HepG2 (cell line): ENCODE data around the gene SLC16A3. TPM values are rescaled to one million over a fixed set of nuclear protein-coding genes. Genes with fewer than 3 reads are reported as not detected.

ENCODE experiments used
- ATAC-seq: fragments of 200-7000 bp; cut with Tn5 transposase; 3 replicates; pipeline ENCODE4 v1.9.1; 2020; ENCODE audit warnings: mild to moderate bottlenecking, moderate library complexity
- BruUV-seq: library from RNA; stranded (reverse); fragments of 400-500 nt; replicated peaks from 2 replicates; lab custom pipeline; 2021; lab: Mats Ljungman, UMichigan
- CTCF ChIA-PET: fragments of 300-600 bp; formaldehyde crosslinking; extraction: SDS; loops from one replicate; lab custom pipeline; 2021; ENCODE audit warnings: low total read pairs, inconsistent platforms, low intra/inter-chr PET ratio; lab: Yijun Ruan, JAX
- POLR2A ChIA-PET: fragments of 350-600 bp; sonication (Branson Sonifier 250); formaldehyde crosslinking; loops from one replicate; lab custom pipeline; 2020; ENCODE audit warnings: antibody characterized with exemption, inconsistent platforms; lab: Yijun Ruan, JAX
- DNase-seq: peaks from one replicate; pipeline ENCODE4 v3.0.0-alpha.2; 2015; ENCODE audit warnings: low spot score
- FAIRE-seq: peaks from 3 replicates; lab custom pipeline; 2011; peaks lifted over from hg19 to GRCh38; lab: Jason Lieb, UNC
- H2AFZ ChIP-seq: one replicate; pipeline ENCODE4 v1.6.1; 2011; ENCODE audit warnings: low read length, inconsistent platforms
- H3K27ac ChIP-seq: fragments of 300-600 bp; 3 replicates; pipeline ENCODE4 v1.8.0; 2011; ENCODE audit warnings: mixed run types, mild to moderate bottlenecking, mixed read lengths, low read length, inconsistent platforms; ENCODE audit not compliant: insufficient read depth; ENCODE audit errors: extremely low read length
- H3K27me3 ChIP-seq, 2 experiments: fragments of 200-600 bp in 1 of 2; 2 replicates in 1 of 2; 3 replicates in 1 of 2; pipeline versions ENCODE4 v1.6.0 to v1.8.0; 2011; ENCODE audit warnings: low read length in 2 of 2, mild to moderate bottlenecking in 2 of 2, moderate library complexity in 2 of 2, inconsistent platforms in 1 of 2; ENCODE audit not compliant: insufficient read depth in 2 of 2, control insufficient read depth in 1 of 2
- H3K36me3 ChIP-seq, 2 experiments: fragments of 200-600 bp in 1 of 2; replicated peaks in 1 of 2; 2 replicates in 1 of 2; 3 replicates in 1 of 2; pipeline versions ENCODE4 v1.5.1 to v1.8.0; 2011; ENCODE audit warnings: low read length in 2 of 2, inconsistent platforms in 1 of 2; ENCODE audit not compliant: insufficient read depth in 2 of 2, control insufficient read depth in 1 of 2
- H3K4me1 ChIP-seq: 2 replicates; pipeline ENCODE4 v1.5.1; 2012; ENCODE audit warnings: low read length, inconsistent platforms; ENCODE audit not compliant: insufficient read depth
- H3K4me2 ChIP-seq: 2 replicates; pipeline ENCODE4 v1.6.0; 2011; ENCODE audit warnings: low read depth, low read length, inconsistent platforms
- H3K4me3 ChIP-seq, 3 experiments: fragments of 200-600 bp in 1 of 3; sonication (generic), shearing (Covaris generic) in 1 of 3; replicated peaks in 1 of 3; 2 replicates each; pipeline ENCODE4 v1.5.1; 2011 to 2016; ENCODE audit warnings: low read length in 3 of 3, inconsistent platforms in 2 of 3, low read depth in 2 of 3, mild to moderate bottlenecking in 2 of 3, control low read depth in 1 of 3, mixed read lengths in 1 of 3; ENCODE audit not compliant: insufficient read depth in 1 of 3
- H3K79me2 ChIP-seq: one replicate; pipeline ENCODE4 v1.6.1; 2011; ENCODE audit warnings: low read length, inconsistent platforms; ENCODE audit not compliant: insufficient read depth
- H3K9ac ChIP-seq: 2 replicates; pipeline ENCODE4 v1.6.0; 2011; ENCODE audit warnings: mild to moderate bottlenecking, low read depth, low read length, inconsistent platforms; ENCODE audit not compliant: insufficient read depth
- H3K9me3 ChIP-seq: 2 replicates; pipeline ENCODE4 v1.5.1; 2012; ENCODE audit warnings: mild to moderate bottlenecking, low read length
- H4K20me1 ChIP-seq: 2 replicates; pipeline ENCODE4 v1.6.0; 2011; ENCODE audit warnings: inconsistent platforms, mild to moderate bottlenecking, low read length, moderate library complexity; ENCODE audit not compliant: insufficient read depth
- CBFB ChIP-seq: sonication (generic); formaldehyde crosslinking; IDR thresholded peaks from 2 replicates; pipeline ENCODE4 v1.4.0; 2020; ENCODE audit warnings: missing genetic modification reagents
- CHCHD3 ChIP-seq: sonication (generic); formaldehyde crosslinking; IDR thresholded peaks from 2 replicates; pipeline ENCODE4 v1.8.0; 2022; ENCODE audit warnings: mild to moderate bottlenecking, missing genetic modification reagents, moderate library complexity
- MTA1 ChIP-seq: sonication (generic); formaldehyde crosslinking; IDR thresholded peaks from 2 replicates; pipeline ENCODE4 v1.4.0; 2020; ENCODE audit warnings: missing genetic modification reagents, mild to moderate bottlenecking, borderline replicate concordance
- MZF1 ChIP-seq: sonication (generic); formaldehyde crosslinking; IDR thresholded peaks from 2 replicates; pipeline ENCODE4 v1.8.1; 2023; ENCODE audit warnings: mild to moderate bottlenecking, missing genetic modification reagents, borderline replicate concordance
- ZBTB38 ChIP-seq: sonication (generic); formaldehyde crosslinking; IDR thresholded peaks from 2 replicates; pipeline ENCODE4 v1.5.1; 2020; ENCODE audit warnings: mild to moderate bottlenecking, missing genetic modification reagents
- ZMYM3 ChIP-seq: sonication (generic); formaldehyde crosslinking; IDR thresholded peaks from 2 replicates; pipeline ENCODE4 v1.5.1; 2020; ENCODE audit warnings: mild to moderate bottlenecking, missing genetic modification reagents
- ZNF235 ChIP-seq: sonication (generic); formaldehyde crosslinking; IDR thresholded peaks from 2 replicates; pipeline ENCODE4 v1.8.1; 2023; ENCODE audit warnings: mild to moderate bottlenecking, missing genetic modification reagents, borderline replicate concordance
- ZNF30 ChIP-seq: sonication (generic); formaldehyde crosslinking; IDR thresholded peaks from 2 replicates; pipeline ENCODE4 v1.5.0; 2020; ENCODE audit warnings: mild to moderate bottlenecking, missing genetic modification reagents
- ZNF737 ChIP-seq: sonication (generic); formaldehyde crosslinking; IDR thresholded peaks from 2 replicates; pipeline ENCODE4 v1.5.0; 2020; ENCODE audit warnings: missing genetic modification reagents, mild to moderate bottlenecking, borderline replicate concordance
- WGBS: methylation state at CpG from one replicate; pipeline ENCODE4 v1.1.6; 2017; ENCODE audit warnings: low lambda C conversion rate; 5-methylcytosine and 5-hydroxymethylcytosine counted together
- in situ Hi-C: cut with HindIII; loops from 2 replicates; pipeline ENCODE4 v1.10.0; 2017; ENCODE audit warnings: low pct_unique_long_range_greater_than_20kb; ENCODE audit not compliant: extremely low pct_ligation_motif_present
- intact Hi-C: fragments of 100-400 bp; cut with micrococcal nuclease; formaldehyde crosslinking; loops from one replicate; pipeline ENCODE4 v1.10.0; 2022; ENCODE audit not compliant: unreplicated experiment
- polyA plus RNA-seq, 8 experiments: library from polyadenylated mRNA; depleted of rRNA in 3 of 8; stranded (reverse) in 7 of 8; unstranded in 1 of 8; fragments of >200 nt; fragmentation: Illumina TruSeq in 4 of 8; extraction: Trizol in 4 of 8; gene quantifications; 2 replicates each; pipeline versions ENCODE4 v1.2.1 to v1.2.3, GENCODE V29; 2011 to 2016; ENCODE audit warnings: low read depth in 4 of 8, missing spikeins in 1 of 8, mixed read lengths in 1 of 8; ENCODE audit not compliant: insufficient read depth in 1 of 8
- total RNA-seq, 5 experiments: library from RNA; depleted of rRNA; stranded (reverse); fragments of >200 nt; fragmentation: Illumina TruSeq; extraction: Trizol; gene quantifications; 2 replicates each; pipeline ENCODE4 v1.2.3, GENCODE V29; 2016; ENCODE audit warnings: low read depth in 1 of 5
- TF ChIP-seq, protein P1 (sequence below): sonication (generic); formaldehyde crosslinking; IDR thresholded peaks from 2 replicates; pipeline ENCODE4 v1.8.0; 2022; ENCODE audit warnings: mild to moderate bottlenecking, missing genetic modification reagents; ENCODE audit not compliant: insufficient replicate concordance
- TF ChIP-seq, protein P2 (sequence below): IDR thresholded peaks from 2 replicates; pipeline ENCODE4 v1.6.1; 2016; ENCODE audit warnings: low read depth, missing genetic modification reagents, missing compliant biosample characterization

Gene SLC16A3
- total and polyA plus RNA-seq, 2 of the 13 experiments (the other 11 are each of a cell fraction or from before 2014, with no cell fraction given), result 242 to 349 TPM

DNA sequence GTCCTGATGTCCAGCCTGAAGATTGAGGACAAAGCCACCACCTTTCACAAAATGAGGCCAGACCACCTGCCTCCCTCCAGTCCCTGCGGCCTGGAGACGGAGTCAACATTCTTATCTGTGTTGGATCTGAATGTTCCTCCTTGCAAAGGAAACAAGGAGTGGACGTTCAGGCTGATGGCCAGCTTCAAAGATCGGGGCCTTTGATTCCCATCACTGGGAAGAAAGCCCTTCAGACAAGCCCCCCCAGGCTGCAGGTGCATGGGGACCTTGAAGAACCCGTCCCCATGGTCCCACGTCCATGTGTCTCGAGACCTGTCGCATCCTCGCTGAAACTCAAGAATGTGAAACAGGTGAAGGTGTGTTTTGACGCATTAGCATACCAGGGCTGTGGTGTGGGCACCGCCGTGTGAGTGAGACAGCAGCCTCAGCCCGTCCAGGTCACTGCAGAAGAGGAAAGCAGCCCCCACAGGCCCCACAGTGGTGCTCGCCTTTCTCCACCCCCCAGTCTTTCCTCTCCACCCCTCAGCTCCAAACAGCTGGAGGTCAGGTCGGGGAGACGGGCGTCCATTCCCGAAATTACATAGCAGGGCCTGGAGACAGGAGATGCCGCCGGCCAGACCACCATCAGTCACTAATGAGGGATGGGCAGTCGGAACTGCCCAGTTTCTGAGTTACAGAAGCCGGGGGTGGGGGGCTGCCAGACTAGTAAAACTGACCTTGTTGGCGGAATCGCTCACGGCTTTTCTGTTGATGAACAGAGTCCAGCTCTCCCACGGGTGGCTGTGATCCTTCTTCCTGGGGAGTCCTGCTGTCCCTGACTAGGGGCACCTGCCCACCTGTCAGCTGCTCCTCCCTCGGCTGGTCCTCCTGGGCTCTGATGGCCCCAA, 45.5 kb downstream of the SLC16A3 start (continued):
- TF ChIP-seq, protein P1, sequence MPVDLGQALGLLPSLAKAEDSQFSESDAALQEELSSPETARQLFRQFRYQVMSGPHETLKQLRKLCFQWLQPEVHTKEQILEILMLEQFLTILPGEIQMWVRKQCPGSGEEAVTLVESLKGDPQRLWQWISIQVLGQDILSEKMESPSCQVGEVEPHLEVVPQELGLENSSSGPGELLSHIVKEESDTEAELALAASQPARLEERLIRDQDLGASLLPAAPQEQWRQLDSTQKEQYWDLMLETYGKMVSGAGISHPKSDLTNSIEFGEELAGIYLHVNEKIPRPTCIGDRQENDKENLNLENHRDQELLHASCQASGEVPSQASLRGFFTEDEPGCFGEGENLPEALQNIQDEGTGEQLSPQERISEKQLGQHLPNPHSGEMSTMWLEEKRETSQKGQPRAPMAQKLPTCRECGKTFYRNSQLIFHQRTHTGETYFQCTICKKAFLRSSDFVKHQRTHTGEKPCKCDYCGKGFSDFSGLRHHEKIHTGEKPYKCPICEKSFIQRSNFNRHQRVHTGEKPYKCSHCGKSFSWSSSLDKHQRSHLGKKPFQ (CRISPR knock-in tag), result no peak
- 0 out of 2 replicates have a peak, but pooled peaks have one; percentile 8 for TF ChIP-seq CBFB (CRISPR knock-in tag)
- 0 out of 2 replicates have a peak, but pooled peaks have one; percentile 14 for TF ChIP-seq CHCHD3 (CRISPR knock-in tag)
- TF ChIP-seq ZNF737 (CRISPR knock-in tag), result 0 out of 2 replicates have a peak, but pooled peaks have one; percentile 72
- 0 out of 2 replicates have a peak, but pooled peaks have one; percentile 3 for TF ChIP-seq ZNF30
- peak; percentile 68 for TF ChIP-seq ZBTB38 (CRISPR knock-in tag)
- 0 out of 2 replicates have a peak, but pooled peaks have one; percentile 6 for TF ChIP-seq ZMYM3 (CRISPR knock-in tag)
- 0 out of 2 replicates have a peak, but pooled peaks have one; percentile 15 for TF ChIP-seq MZF1
- TF ChIP-seq ZNF235 (CRISPR knock-in tag), result no peak

- Histone ChIP-seq H3K4me3 (no peak overlapping the region), H3K27ac (no peak overlapping the region), H3K27me3 (no peaks in the 10 kb centered on the region; a peak in 1 of 5 replicates), H3K9ac (no peak overlapping the region), H4K20me1 (peaks cover 23% of the 10 kb centered on the region), H3K4me1 (peaks cover 65% of the 10 kb centered on the region), H3K4me2 (0 out of 2 replicates have a peak overlapping the region, but pooled peaks have one; percentile 97), H2AFZ (no peak overlapping the region)
- POLR2A ChIA-PET, result interaction anchor here (1.0 to 10.6 kb wide), 7 partner anchors 9 to 39 kb away, joined by 3 to 119 read pairs (median 35); no protein-coding TSS in a partner anchor
- DNase-seq (no peak), ATAC-seq (no peak)
- TSS peak; percentile 65 for BruUV-seq
- in situ Hi-C loops, result no loop called here
- WGBS, result 94% methylated on average over 11 of the region's 14 CpGs
- intact Hi-C loops, result no loop called here
- 0 out of 2 replicates have a peak, but pooled peaks have one; percentile 36 for TF ChIP-seq MTA1 (CRISPR knock-in tag)
- TF ChIP-seq, protein P2, sequence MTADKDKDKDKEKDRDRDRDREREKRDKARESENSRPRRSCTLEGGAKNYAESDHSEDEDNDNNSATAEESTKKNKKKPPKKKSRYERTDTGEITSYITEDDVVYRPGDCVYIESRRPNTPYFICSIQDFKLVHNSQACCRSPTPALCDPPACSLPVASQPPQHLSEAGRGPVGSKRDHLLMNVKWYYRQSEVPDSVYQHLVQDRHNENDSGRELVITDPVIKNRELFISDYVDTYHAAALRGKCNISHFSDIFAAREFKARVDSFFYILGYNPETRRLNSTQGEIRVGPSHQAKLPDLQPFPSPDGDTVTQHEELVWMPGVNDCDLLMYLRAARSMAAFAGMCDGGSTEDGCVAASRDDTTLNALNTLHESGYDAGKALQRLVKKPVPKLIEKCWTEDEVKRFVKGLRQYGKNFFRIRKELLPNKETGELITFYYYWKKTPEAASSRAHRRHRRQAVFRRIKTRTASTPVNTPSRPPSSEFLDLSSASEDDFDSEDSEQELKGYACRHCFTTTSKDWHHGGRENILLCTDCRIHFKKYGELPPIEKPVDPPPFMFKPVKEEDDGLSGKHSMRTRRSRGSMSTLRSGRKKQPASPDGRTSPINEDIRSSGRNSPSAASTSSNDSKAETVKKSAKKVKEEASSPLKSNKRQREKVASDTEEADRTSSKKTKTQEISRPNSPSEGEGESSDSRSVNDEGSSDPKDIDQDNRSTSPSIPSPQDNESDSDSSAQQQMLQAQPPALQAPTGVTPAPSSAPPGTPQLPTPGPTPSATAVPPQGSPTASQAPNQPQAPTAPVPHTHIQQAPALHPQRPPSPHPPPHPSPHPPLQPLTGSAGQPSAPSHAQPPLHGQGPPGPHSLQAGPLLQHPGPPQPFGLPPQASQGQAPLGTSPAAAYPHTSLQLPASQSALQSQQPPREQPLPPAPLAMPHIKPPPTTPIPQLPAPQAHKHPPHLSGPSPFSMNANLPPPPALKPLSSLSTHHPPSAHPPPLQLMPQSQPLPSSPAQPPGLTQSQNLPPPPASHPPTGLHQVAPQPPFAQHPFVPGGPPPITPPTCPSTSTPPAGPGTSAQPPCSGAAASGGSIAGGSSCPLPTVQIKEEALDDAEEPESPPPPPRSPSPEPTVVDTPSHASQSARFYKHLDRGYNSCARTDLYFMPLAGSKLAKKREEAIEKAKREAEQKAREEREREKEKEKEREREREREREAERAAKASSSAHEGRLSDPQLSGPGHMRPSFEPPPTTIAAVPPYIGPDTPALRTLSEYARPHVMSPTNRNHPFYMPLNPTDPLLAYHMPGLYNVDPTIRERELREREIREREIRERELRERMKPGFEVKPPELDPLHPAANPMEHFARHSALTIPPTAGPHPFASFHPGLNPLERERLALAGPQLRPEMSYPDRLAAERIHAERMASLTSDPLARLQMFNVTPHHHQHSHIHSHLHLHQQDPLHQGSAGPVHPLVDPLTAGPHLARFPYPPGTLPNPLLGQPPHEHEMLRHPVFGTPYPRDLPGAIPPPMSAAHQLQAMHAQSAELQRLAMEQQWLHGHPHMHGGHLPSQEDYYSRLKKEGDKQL, result no peak
- TF ChIP-seq, all 625 proteins: peak for 1
- peaks cover 23% of the 10 kb centered on the region for H3K79me2 ChIP-seq
- no peak for FAIRE-seq
- H3K9me3 ChIP-seq, result no peaks in the 10 kb centered on the region
- H3K36me3 ChIP-seq, result peaks cover 4 to 12% of the 10 kb centered on the region in 2 experiments; a peak in 3 of 5 replicates
- CTCF ChIA-PET, result no interaction called here
Measured at GRCh38 chr17:82275326-82275725, 46.5 kb downstream of the SLC16A3 start.
